ENCODE data around the gene MOCS2.
A peak's percentile ranks its signal among the peaks of the same experiment; 100 is the strongest.
"Not testable (repeated sequence)": the region's sequence is repeated elsewhere in the genome, so short reads cannot be mapped to it uniquely, and the experiment has no call there.

MOCS2 gene

DNA sequence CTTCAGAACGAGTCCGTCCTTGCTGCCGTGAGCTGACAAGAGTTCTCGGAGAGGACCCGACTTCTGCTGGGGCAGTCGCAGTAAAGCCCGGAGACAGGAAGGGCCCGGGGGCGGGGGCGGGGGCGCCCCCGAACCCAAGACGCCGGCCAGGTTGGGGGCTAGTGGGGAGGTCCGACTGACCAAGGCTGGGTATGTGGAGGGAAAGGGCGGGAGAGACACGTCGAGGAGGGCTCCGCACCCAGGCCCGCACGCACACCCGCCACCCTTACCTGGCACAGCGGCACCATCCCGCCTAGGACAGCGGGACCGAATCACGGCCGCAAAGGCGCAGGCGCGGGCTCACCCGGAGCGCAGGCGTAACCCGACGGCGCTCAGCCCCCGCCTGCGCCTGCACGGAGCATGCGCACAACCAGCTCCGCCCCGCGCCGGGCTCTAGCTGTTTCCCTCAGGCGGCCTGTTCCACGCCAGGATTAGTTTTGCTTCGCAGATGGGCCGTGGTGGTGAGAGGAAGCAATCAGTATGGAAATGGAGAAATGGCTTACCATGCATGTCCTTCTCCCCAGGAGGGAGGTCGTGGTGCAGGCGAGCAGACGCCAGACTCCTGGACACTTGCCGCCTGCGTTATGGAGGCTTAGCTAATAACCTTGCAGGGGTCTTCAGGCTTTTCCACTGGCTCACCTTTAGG, at the start of gene MOCS2:
Gene MOCS2 (minus strand): TSS at position 315 of the 685 bp plus-strand sequence. CDS start 2,583 bp downstream, outside the sequence.
- peak; percentile 85 for DNase-seq

DNA sequence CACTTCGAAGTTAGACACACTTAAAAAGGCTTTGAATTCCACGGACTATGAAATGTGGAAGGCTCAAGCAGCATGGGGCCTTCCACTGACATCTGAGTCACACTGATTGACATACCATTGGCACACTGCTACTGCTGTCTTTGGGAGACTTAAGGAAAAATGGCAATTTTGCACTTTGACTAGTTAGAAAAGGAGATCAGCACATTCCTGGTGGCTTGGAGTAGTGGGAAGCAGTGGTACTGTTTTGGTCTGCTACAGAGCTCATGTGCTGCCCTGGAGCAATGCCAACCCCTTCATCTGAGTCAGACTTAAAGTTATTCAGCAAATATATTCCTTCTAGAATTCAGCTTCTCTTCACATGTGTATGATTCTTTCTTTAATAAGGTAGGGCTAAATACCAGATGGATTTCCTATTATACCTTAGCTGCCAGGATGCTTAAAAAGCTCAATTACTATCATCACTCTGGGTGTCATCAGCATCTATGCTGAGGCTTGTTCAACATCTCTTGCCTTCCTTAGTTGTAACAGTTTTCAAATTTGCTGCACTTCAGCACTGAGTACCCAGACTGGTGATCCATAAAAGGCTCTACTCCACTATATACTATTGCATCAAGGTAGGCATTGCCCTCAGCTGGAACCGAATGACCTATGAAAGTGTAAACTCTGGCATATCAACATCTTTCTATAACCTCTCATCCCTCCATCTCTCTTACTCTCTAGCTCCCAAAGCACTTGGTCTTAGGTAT, 42.3 kb upstream of the MOCS2 start:
- DNase-seq = no peak

GRCh38 chr5:53133020-53133419, 23.5 kb upstream of the MOCS2 start:
- DNase-seq = no peak

GRCh38 chr5:53130266-53130665, 20.7 kb upstream of the MOCS2 start:
- no peak for DNase-seq

GRCh38 chr5:53128481-53128880, 18.9 kb upstream of the MOCS2 start:
- DNase-seq = no peak

- DNase-seq = no peak
Observed at GRCh38 chr5:53127107-53127506, 17.6 kb upstream of the MOCS2 start.

GRCh38 chr5:53126521-53126920, 17.0 kb upstream of the MOCS2 start:
- no peak for DNase-seq

- no peak for DNase-seq
Observed at GRCh38 chr5:53123702-53124101, 14.1 kb upstream of the MOCS2 start.

- no peak for DNase-seq
Observed at GRCh38 chr5:53120165-53120564, 10.6 kb upstream of the MOCS2 start.

GRCh38 chr5:53118879-53119278, 9.3 kb upstream of the MOCS2 start:
- no peak for DNase-seq

DNA sequence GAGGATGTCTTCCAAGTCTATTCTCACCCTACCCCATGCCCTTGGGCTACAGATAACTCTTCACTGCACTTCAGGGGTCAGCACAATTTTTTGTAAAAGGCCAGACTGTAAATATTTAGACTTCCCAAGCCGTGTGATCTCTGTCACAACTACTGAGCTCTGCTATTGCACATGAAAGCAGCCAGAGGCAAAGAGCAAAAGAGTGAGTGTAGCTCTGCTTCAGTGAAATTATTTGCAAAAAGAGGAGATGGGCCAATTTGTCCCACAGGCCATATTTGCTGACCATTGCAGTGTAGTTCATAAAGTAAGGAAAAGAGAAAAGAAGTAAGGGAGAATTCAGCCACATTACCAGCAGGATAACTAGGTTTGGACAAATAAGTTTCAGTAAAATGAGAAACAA, 7.0 kb upstream of the MOCS2 start:
- no peak for DNase-seq

DNA sequence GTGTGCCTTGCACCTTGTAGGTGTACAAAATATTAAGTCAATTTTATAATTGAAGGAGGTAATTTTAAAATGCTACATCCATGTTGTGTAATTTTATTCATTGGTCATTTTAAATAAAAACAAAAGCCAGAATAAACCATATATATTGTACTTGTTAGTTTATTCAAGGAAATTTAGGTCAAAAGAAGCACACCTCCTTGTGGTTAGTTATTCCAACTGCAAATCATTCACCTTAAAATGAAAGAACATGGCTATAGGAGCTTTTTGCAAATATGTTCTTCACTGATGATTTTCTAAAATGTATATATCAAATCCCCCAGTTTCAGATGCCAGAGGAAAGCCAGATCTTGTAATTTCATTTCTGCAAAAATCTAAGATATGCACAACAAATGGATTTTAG, 5.4 kb upstream of the MOCS2 start:
- DNase-seq = no peak

DNA sequence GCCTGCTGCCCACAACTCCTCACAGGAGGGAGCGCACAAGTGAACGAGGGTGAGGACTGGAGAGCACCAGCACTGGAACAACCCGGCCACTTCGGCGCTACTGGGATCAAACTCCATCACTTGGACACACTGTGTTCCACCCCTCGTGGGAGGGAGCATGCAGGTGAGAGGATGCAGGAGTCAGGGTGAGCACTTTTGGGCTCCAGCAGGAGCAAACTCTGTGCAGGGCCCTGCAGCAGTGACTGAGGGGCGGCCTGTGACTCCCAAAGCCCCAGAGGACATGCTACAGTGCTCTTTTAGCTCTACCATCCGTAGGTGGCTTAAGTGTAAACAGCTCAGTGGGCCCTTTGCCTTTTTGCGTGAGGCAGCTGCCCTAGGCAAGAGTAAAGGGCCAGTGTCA, 4.4 kb upstream of the MOCS2 start:
- DNase-seq = no peak

DNA sequence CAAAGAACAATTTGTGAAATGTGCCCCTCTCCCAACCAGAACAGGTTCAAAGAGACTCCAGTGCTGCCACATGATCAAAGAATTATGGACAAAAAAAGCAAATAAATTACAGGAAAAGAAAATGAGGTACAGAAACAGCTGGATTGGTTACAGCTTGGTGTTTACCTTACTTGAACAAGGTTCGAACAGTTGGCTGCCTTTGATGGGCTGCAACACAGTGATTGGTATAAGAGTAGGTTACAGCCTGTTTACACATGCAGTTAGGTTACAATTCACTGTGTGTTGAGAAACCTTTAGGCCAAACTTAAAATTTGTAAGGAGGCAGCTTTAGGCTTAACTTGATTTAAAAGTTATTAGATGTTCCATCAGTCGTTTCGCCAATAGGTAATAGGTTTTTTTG, 3.4 kb upstream of the MOCS2 start:
- DNase-seq = no peak

DNA sequence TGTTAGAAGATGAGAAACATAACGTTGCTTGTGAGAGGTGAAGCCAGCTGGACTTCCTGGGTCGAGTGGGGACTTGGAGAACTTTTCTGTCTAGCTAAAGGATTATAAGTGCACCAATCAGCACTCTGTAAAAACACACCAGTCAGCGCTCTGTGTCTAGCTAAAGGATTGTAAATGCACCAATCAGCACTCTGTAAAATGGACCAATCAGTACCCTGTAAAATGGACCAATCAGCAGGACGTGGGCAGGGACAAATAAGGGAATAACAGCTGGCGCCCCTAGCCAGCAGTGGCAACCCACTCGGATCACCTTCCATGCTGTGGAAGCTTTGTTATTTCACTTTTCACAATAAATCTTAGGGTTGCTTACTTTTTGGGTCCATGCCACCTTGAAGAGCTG, 2.8 kb upstream of the MOCS2 start:
- not testable (repeated sequence) for DNase-seq

- DNase-seq = no peak
Observed at GRCh38 chr5:53111139-53111538, 1.6 kb upstream of the MOCS2 start.

GRCh38 chr5:53110156-53110555, 599 bp upstream of the MOCS2 start:
- no peak for DNase-seq

DNA sequence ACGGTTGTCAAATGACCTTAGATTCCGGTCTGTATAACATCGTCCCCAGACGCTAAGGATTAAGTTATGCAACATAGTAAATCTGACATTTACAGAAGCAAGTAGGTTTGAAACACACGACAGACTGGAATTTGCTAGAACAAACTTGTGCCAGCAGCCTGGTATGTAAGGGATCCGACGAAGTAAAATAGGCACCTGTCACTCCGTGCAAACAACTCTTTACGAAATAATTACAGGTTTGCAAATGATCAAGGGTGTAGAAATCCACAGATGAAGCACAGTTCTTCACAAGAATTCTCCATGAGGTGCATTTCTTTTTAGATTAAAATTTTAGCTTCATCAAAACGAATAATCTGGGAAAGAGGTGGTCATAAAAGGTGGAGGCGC, 508 bp downstream of the MOCS2 start:
- DNase-seq = no peak

DNA sequence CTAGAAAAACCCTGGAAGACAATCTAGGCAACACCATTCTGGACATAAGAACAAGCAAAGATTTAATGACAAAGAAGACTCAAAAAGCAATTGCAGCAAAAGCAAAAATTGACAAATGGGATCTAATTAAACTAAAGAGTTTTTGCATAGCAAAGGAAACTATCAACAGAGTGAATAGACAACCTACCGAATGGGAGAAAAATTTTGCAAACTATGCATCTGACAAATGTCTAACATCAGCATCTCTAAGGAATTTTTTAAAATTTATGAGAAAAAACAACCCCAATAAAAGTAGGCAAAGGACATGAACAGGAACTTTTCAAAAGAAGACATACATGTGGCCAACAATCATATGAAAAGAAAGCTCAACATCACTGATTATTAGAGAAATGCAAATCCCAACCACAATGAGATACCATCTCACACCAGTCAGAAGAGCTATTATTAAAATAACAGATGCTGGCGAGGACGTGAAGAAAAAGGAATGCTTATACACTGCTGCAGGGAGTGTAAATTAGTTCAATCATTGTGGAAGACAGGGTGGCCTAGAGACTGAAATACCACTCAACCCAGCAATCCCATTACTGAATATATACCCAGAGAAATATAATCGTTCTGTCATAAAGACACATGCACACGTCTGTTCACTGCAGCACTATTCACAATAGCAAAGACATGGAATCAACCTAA, 3.8 kb downstream of the MOCS2 start:
- no peak for DNase-seq

GRCh38 chr5:53100606-53101005, 9.0 kb downstream of the MOCS2 start:
- DNase-seq = no peak

DNA sequence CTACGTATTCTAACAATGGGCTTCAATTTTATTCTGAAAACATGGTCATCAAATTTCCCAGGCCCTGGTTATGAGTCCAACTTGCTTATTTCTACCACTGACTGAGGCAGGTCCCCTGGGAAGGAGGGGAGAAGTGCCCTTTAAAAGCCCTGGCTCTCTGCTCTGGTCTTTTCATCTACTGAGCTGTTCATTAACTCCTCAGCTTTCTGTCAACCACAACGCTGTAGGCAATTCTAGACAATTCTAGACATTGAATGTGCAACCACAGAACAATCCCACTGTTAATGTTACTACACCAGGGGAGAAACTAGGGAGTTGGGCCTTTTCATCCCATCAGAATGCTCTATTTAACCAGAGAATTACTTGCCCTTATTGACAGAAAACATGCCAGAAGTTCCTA, 10.0 kb downstream of the MOCS2 start:
- DNase-seq = no peak

DNA sequence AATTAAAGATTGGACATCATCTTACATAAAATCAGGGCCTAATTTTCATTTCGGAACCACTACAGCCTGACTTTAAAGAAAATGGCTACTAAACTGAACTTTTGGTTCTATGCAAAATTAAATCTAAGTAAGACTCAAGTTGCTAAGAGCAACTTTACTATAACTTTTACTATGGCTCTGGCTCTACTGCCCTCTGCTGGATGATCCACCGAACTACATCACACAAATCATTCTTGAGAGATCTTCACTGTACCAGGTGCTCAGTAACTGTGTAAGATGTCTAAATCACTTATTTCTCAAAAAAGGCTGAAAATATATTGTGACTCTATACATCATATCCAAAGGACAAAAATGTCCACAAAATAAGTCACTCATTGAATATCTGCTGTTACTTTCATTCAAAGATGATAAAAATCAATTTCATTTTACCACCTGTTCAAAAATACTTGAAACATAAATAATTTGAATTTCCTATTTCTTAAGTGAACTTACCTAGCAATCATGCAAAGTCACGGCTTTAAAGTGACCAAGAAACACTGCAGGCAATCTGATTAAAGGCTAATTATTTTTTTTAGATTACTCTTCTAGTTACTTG, 13.5 kb downstream of the MOCS2 start:
- DNase-seq = peak; percentile 63

- no peak for DNase-seq
Observed at GRCh38 chr5:53095217-53095616, 14.3 kb downstream of the MOCS2 start.

- DNase-seq = no peak
Observed at GRCh38 chr5:53092242-53092641, 17.3 kb downstream of the MOCS2 start.

Measured in activated T-cell treated with anti-CD3 and anti-CD28 coated beads for 4 hours (primary cell).